Activated T-cell treated with anti-CD3 and anti-CD28 coated beads, Interleukin-2, amount 50 U/mL, for 4 hours (primary cell): ENCODE results near the gene PUSL1. TPM values are rescaled to one million over a fixed set of nuclear protein-coding genes. Genes with fewer than 3 reads are reported as not detected.

Source experiments
- ATAC-seq, 2 donors: fragments of 200-7000 bp; cut with Tn5 transposase; one replicate each; pipeline ENCODE4 v1.10.0; 2021
- DNase-seq: peaks from one replicate; pipeline ENCODE4 v3.0.0-alpha.2; 2020
- H3K27me3 Mint-ChIP-seq: one replicate; pipeline ENCODE4 v1.8.0; 2021; ENCODE audit warnings: low read depth, mixed read lengths
- H3K36me3 Mint-ChIP-seq: one replicate; pipeline ENCODE4 v1.8.0; 2022; ENCODE audit warnings: mixed read lengths; ENCODE audit not compliant: insufficient read depth
- H3K4me1 Mint-ChIP-seq: one replicate; pipeline ENCODE4 v1.8.0; 2021; ENCODE audit warnings: low read depth, mixed read lengths
- H3K4me3 Mint-ChIP-seq: one replicate; pipeline ENCODE4 v1.8.0; 2021; ENCODE audit warnings: mild to moderate bottlenecking, moderate library complexity, mixed read lengths
- H3K9me3 Mint-ChIP-seq: one replicate; pipeline ENCODE4 v1.8.0; 2021; ENCODE audit warnings: mixed read lengths
- total RNA-seq, 3 donors: library from RNA; stranded (reverse); gene quantifications; one replicate each; pipeline ENCODE4 v1.2.1, GENCODE V29; 2021

Gene PUSL1
- total RNA-seq, 3 donors from 2014 or later, result 38.9 to 40.7 (median 39.5) TPM

DNA sequence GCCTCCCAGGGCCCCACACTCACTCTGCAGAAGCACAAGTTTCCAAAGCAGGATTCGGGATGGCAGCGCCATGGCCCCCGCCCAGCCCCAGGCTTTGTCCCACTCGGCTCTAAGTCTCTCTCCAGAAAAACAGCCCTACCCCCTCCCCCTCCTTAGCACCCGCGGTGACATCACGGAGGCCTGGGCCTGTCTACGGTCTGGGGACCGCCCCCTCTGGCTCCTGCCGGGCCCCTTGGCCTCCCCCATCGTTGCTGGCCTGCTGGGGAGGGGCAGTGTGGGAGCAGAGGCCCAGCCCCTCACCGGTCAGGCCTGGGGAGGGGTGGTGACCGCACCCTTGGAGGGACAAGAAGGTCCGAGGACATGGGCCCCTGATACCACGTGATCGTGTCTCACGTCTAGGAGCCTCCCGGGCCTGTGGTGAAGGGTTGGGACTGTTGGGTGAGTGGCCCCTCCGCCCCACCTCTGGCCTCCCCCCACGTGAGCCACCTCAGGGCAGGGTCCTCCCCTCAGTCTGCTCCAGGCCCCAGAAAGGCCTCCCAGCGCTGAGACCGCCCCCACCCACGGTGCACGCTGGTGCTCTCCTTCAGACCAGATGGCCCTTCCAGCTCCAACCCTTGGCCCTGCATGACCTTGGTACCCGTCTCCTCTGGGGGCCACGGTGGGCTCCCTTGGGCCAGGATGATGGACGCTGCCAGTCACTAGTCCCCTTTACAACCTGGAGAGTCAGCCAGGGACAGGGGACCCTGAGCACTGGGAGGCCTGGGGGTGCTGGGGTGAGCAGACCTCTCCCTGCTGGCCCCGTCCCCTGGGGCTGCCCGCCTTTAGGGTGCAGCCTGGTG, 50.3 kb downstream of the PUSL1 start, which contains the start of gene MXRA8:
MXRA8 (minus strand) TSS at position 123 of the 839 bp plus-strand sequence; CDS start at position 72, 51 bp downstream.
- peak in 1 of 2 donors; percentile 13 for ATAC-seq
- H3K4me3 Mint-ChIP-seq, result no peak within 1 kb of the TSS
- H3K4me1 Mint-ChIP-seq, result peaks cover 8% of the 10 kb centered on the region
- no peaks in the 10 kb centered on the region for H3K36me3 Mint-ChIP-seq
- DNase-seq, result no peak
- H3K27me3 Mint-ChIP-seq, result peaks cover 26% of the 10 kb centered on the region
- H3K9me3 Mint-ChIP-seq, result no peaks in the 10 kb centered on the region

DNA sequence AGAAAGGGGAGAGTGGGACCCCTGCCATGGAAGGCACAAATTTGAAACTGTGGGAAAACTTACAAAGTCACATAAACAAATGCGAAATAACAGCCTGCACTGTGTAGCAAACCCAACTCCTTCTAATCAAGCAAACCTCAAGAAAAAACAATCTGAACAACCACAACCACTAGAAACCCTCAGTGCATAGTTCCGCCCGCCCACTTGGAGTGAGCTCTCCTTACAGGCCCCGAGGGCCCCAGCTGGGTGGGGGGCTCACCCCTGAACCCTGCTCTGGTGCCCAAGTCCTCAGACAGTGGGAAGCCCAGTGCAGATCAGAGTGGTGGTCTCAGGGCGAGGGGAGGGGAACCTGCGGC, 50.9 kb downstream of the PUSL1 start:
- Mint-ChIP-seq H3K4me3 (no peak overlapping the region), H3K36me3 (no peaks in the 10 kb centered on the region), H3K9me3 (no peaks in the 10 kb centered on the region), H3K4me1 (peaks cover 7% of the 10 kb centered on the region), H3K27me3 (peaks cover 22% of the 10 kb centered on the region)
- ATAC-seq, result peak; percentile 23 to 44
- no peak for DNase-seq

DNA sequence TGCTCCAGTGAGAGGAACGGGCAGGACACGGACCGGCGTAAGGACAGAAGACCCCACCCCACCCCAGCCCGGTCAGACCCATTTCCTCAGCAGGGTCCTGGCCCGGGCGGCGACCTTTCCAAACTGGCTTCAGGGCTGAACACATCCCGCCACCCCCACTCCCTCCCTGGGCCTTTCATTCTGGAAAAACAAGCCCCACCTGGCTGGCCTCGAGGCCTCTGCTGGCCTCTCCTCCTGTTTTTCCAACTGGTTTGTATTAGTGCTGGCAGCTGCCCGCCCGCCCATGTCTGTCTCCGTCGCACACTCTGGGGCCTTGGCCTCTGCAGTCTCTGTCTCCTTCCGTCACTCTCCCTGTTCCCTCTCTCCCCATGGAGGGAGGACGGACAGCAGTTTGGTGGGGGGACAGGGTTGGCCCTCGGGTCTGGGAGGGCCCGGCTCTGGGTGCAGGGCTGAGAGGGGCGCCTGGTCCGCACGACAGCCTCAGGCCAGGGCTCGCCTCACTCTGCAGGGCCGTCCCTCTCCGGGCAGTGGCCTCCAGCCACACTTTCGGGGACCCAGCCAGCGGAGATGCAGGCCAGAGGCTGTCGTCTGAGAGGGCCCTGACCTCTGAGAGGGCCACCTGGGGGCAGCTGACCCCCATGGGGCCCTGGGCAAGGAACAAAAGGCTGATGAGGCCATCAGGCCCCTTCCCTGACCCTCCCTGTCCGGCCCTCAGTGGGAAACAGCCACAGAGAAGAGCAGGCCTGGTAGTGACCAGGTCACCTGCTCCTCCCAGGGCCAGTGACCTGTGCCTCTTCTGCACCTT, 51.5 kb downstream of the PUSL1 start:
- H3K27me3 Mint-ChIP-seq, result peaks cover 22% of the 10 kb centered on the region
- no peaks in the 10 kb centered on the region for H3K9me3 Mint-ChIP-seq

DNA sequence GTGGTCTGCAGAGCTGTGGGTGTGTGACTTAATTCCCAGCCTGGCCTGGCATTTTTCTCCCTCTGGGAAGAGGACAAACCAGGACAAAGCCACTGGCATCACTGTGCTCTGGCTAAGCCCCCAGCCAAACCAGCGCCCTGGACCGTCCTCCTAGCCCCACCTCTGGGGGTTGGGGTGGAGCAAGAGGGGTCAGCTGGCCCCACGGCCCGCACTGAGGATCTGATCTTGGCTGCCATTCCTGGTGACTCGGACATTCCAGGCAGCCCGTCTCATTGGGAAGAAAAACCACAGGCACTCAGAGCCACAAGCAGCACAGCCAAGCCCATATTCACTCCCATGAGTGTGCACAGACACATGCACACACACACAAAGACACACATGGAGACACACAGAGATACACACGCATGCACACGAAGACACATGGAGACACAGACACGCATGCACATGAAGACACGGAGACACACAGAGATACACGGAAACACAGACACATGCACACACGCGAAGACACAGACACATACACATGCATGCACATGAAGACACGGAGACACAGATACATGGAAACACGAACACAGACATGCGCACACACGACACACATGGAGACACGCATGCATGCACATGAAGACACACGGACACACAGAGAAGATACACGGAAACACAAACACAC, 52.2 kb downstream of the PUSL1 start:
- DNase-seq (no peak), ATAC-seq (no peak)
- peaks cover 7% of the 10 kb centered on the region for H3K4me1 Mint-ChIP-seq
- no peaks in the 10 kb centered on the region for H3K36me3 Mint-ChIP-seq
- no peak overlapping the region for H3K4me3 Mint-ChIP-seq
- H3K9me3 Mint-ChIP-seq, result no peaks in the 10 kb centered on the region
- H3K27me3 Mint-ChIP-seq, result peaks cover 22% of the 10 kb centered on the region

More for the DNA sequence above, 51.5 kb downstream of the PUSL1 start:
- peaks cover 7% of the 10 kb centered on the region for H3K4me1 Mint-ChIP-seq
- no peak for DNase-seq
- no peak overlapping the region for H3K4me3 Mint-ChIP-seq
- H3K36me3 Mint-ChIP-seq, result no peaks in the 10 kb centered on the region
- no peak for ATAC-seq

Other genes starting within 250 kb of the PUSL1 start
- under 1 TPM in 1 of 3 donors, not detected in 2; 0.16 TPM for gene RNF223, start 234.3 kb upstream of the PUSL1 start, total RNA-seq
- gene C1orf159, start 192.5 kb upstream of the PUSL1 start, total RNA-seq, result 10 to 100 TPM; 22.3 to 27.6 (median 26.8) TPM
- not detected for gene TTLL10, start 134.7 kb upstream of the PUSL1 start, total RNA-seq
- 100 to 1,000 TPM; 102 to 212 (median 155) TPM for gene TNFRSF18, start 102.0 kb upstream of the PUSL1 start, total RNA-seq
- gene TNFRSF4, start 94.4 kb upstream of the PUSL1 start, total RNA-seq, result 100 to 1,000 TPM; 480 to 735 (median 495) TPM
- gene SDF4, start 76.6 kb upstream of the PUSL1 start, total RNA-seq, result 100 to 1,000 TPM; 191 to 242 (median 193) TPM
- 10 to 100 TPM; 38.0 to 40.8 (median 39.0) TPM for gene B3GALT6, start 76.4 kb upstream of the PUSL1 start, total RNA-seq
- gene C1QTNF12, start 61.9 kb upstream of the PUSL1 start, total RNA-seq, result 1 to 10 TPM; 1.6 to 2.2 (median 2.1) TPM
- gene UBE2J2, start 34.7 kb upstream of the PUSL1 start, total RNA-seq, result 10 to 100 TPM; 89.3 to 93.6 (median 91.2) TPM
- gene SCNN1D, start 28.2 kb upstream of the PUSL1 start, total RNA-seq, result 1 to 10 TPM; 2.8 to 3.9 (median 3.2) TPM
- 10 to 100 TPM; 28.4 to 37.6 (median 30.1) TPM for gene ACAP3, start 667 bp upstream of the PUSL1 start, total RNA-seq
- 100 to 1,000 TPM; 164 to 181 (median 172) TPM for gene INTS11, start 16.1 kb downstream of the PUSL1 start, total RNA-seq
- gene CPTP, start 16.2 kb downstream of the PUSL1 start, total RNA-seq, result 10 to 100 TPM; 16.0 to 18.4 (median 18.1) TPM
- under 1 TPM; 0.15 to 0.29 (median 0.19) TPM for gene TAS1R3, start 22.7 kb downstream of the PUSL1 start, total RNA-seq
- 10 to 100 TPM; 70.7 to 74.6 (median 72.1) TPM for gene DVL1, start 40.8 kb downstream of the PUSL1 start, total RNA-seq
- gene MXRA8, start 50.0 kb downstream of the PUSL1 start, total RNA-seq, result under 1 TPM; 0.41 to 0.53 (median 0.47) TPM
- 100 to 1,000 TPM; 218 to 244 (median 220) TPM for gene AURKAIP1, start 66.6 kb downstream of the PUSL1 start, total RNA-seq
- gene CCNL2, start 90.7 kb downstream of the PUSL1 start, total RNA-seq, result 100 to 1,000 TPM; 112 to 127 (median 118) TPM
- gene MRPL20, start 98.7 kb downstream of the PUSL1 start, total RNA-seq, result 100 to 1,000 TPM; 254 to 300 (median 271) TPM
- gene ANKRD65, start 112.7 kb downstream of the PUSL1 start, total RNA-seq, result under 1 TPM in 1 of 3 donors, not detected in 2; 0.15 TPM
- gene VWA1, start 127.1 kb downstream of the PUSL1 start, total RNA-seq, result under 1 TPM; 0.18 to 0.58 (median 0.19) TPM
- 1 to 10 TPM in 1 of 3 donors, under 1 TPM in 2; 0.33 to 1.1 (median 0.74) TPM for gene ATAD3C, start 141.1 kb downstream of the PUSL1 start, total RNA-seq
- gene ATAD3B, start 163.2 kb downstream of the PUSL1 start, total RNA-seq, result 100 to 1,000 TPM; 193 to 208 (median 194) TPM
- 100 to 1,000 TPM; 151 to 180 (median 154) TPM for gene ATAD3A, start 203.6 kb downstream of the PUSL1 start, total RNA-seq
- gene TMEM240, start 232.0 kb downstream of the PUSL1 start, total RNA-seq, result under 1 TPM in 2 of 3 donors, not detected in 1; 0.46 to 0.63 TPM